ENCODE measurements around the gene SHPK. TPM values are rescaled to one million over a fixed set of nuclear protein-coding genes. Genes with fewer than 3 reads are reported as not detected.

The SHPK gene
- total and polyA plus RNA-seq, 9 of the 15 experiments (the other 6 are each of a cell fraction or from before 2014, with no cell fraction given), result 2.5 to 16.3 (median 11.8) TPM

DNA sequence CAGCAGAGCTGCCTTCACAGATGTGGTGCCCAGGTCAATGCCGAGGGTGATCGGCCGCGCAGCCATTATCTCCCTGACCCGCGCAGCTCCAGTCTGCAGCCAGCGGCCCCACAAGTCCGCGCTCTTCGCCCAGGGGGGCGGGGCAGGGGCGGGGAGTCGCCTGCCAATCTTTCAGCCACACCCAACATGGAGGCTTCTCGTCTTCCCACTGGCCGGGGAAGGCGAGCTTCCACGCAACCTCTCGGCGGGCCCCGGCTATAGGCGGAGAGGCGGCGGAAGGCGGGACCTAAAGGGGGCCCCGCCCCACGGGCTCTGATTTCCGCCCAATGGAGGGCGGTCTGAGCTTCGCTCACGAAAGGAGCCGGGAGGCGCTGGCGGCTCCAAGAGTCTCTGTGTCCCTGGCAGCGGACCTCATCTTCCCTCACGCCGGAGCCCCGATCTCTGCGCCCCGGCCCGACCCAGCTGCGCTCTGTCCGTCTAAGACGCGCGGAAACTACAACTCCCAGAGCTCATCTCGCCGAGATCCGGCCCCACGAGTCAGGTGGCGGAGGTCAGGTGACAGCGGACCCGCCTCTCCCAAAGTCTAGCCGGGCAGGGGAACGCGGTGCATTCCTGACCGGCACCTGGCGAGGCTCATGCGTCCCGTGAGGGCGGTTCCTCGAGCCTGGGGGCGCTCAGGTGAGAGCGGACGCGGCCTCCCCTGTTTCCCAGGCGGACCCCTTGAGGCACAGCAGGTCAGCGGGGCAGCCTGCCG lies at the start of gene SHPK, which contains the start of gene CTNS (continued):
- TF ChIP-seq NRF1 (conservative IDR thresholded peaks at IDR 0.05 in 1 of 2, IDR thresholded peaks at IDR 0.05 in 1 of 2), result peak; percentile 91 to 92
- no peak for TF ChIP-seq SMAD2 (IDR thresholded peaks at IDR 0.05; ENCODE audit: low read depth, low read length)
- no peak for TF ChIP-seq NCOR1 (IDR thresholded peaks at IDR 0.05)
- no peak for TF ChIP-seq FUS (optimal IDR thresholded peaks at IDR 0.05; ENCODE audit: low read depth, low read length)
- peak; percentile 70 for TF ChIP-seq KDM5B (IDR thresholded peaks at IDR 0.05; ENCODE audit: insufficient replicate concordance, low read depth, low read length)
- TF ChIP-seq LCOR (CRISPR knock-in tag; IDR thresholded peaks at IDR 0.05), result no peak
- TF ChIP-seq, protein P1, sequence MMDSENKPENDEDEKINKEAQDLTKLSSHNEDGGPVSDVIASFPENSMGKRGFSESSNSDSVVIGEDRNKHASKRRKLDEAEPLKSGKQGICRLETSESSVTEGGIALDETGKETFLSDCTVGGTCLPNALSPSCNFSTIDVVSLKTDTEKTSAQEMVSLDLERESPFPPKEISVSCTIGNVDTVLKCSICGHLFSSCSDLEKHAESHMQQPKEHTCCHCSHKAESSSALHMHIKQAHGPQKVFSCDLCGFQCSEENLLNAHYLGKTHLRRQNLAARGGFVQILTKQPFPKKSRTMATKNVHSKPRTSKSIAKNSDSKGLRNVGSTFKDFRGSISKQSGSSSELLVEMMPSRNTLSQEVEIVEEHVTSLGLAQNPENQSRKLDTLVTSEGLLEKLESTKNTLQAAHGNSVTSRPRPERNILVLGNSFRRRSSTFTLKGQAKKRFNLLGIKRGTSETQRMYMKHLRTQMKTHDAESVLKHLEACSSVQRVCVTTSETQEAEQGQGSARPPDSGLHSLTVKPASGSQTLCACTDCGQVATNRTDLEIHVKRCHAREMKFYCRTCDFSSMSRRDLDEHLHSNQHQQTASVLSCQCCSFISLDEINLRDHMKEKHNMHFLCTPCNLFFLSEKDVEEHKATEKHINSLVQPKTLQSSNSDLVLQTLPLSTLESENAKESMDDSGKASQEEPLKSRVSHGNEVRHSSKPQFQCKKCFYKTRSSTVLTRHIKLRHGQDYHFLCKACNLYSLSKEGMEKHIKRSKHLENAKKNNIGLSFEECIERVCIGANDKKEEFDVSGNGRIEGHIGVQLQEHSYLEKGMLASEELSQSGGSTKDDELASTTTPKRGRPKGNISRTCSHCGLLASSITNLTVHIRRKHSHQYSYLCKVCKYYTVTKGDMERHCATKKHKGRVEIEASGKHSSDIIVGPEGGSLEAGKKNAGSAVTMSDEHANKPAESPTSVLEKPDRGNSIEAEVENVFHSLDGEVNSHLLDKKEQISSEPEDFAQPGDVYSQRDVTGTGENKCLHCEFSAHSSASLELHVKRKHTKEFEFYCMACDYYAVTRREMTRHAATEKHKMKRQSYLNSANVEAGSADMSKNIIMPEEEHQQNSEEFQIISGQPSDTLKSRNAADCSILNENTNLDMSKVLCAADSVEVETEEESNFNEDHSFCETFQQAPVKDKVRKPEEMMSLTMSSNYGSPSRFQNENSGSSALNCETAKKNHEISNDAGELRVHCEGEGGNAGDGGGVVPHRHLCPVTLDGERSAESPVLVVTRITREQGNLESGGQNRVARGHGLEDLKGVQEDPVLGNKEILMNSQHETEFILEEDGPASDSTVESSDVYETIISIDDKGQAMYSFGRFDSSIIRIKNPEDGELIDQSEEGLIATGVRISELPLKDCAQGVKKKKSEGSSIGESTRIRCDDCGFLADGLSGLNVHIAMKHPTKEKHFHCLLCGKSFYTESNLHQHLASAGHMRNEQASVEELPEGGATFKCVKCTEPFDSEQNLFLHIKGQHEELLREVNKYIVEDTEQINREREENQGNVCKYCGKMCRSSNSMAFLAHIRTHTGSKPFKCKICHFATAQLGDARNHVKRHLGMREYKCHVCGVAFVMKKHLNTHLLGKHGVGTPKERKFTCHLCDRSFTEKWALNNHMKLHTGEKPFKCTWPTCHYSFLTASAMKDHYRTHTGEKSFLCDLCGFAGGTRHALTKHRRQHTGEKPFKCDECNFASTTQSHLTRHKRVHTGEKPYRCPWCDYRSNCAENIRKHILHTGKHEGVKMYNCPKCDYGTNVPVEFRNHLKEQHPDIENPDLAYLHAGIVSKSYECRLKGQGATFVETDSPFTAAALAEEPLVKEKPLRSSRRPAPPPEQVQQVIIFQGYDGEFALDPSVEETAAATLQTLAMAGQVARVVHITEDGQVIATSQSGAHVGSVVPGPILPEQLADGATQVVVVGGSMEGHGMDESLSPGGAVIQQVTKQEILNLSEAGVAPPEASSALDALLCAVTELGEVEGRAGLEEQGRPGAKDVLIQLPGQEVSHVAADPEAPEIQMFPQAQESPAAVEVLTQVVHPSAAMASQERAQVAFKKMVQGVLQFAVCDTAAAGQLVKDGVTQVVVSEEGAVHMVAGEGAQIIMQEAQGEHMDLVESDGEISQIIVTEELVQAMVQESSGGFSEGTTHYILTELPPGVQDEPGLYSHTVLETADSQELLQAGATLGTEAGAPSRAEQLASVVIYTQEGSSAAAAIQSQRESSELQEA (IDR thresholded peaks at IDR 0.05; ENCODE audit: low read depth), result no peak
- no peak for TF ChIP-seq ZNF184 (CRISPR knock-in tag; IDR thresholded peaks at IDR 0.05)
- no peak for TF ChIP-seq EGR1 (conservative IDR thresholded peaks at IDR 0.05)
- no peak for TF ChIP-seq SREBF2 (CRISPR knock-in tag; IDR thresholded peaks at IDR 0.05)
- no peak for TF ChIP-seq ELF2 (CRISPR knock-in tag; IDR thresholded peaks at IDR 0.05)
- TF ChIP-seq NR2C2 (CRISPR knock-in tag; IDR thresholded peaks at IDR 0.05), result no peak
- TF ChIP-seq NR2C2 (tag; IDR thresholded peaks at IDR 0.05), result peak; percentile 87
- no peak for TF ChIP-seq NFATC3 (IDR thresholded peaks at IDR 0.05)
- no peak for TF ChIP-seq ZBTB7A (IDR thresholded peaks at IDR 0.05; ENCODE audit: borderline replicate concordance, control insufficient read depth, low read depth, low read length)
- no peak for TF ChIP-seq PRMT5 (CRISPR knock-in tag; IDR thresholded peaks at IDR 0.05)
- TF ChIP-seq, protein P2, sequence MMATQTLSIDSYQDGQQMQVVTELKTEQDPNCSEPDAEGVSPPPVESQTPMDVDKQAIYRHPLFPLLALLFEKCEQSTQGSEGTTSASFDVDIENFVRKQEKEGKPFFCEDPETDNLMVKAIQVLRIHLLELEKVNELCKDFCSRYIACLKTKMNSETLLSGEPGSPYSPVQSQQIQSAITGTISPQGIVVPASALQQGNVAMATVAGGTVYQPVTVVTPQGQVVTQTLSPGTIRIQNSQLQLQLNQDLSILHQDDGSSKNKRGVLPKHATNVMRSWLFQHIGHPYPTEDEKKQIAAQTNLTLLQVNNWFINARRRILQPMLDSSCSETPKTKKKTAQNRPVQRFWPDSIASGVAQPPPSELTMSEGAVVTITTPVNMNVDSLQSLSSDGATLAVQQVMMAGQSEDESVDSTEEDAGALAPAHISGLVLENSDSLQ (IDR thresholded peaks at IDR 0.05), result peak; percentile 98
- no peak for TF ChIP-seq TEAD2 (tag; IDR thresholded peaks at IDR 0.05)
- no peak for TF ChIP-seq KLF1 (tag; IDR thresholded peaks at IDR 0.05)
- TF ChIP-seq, protein P3, sequence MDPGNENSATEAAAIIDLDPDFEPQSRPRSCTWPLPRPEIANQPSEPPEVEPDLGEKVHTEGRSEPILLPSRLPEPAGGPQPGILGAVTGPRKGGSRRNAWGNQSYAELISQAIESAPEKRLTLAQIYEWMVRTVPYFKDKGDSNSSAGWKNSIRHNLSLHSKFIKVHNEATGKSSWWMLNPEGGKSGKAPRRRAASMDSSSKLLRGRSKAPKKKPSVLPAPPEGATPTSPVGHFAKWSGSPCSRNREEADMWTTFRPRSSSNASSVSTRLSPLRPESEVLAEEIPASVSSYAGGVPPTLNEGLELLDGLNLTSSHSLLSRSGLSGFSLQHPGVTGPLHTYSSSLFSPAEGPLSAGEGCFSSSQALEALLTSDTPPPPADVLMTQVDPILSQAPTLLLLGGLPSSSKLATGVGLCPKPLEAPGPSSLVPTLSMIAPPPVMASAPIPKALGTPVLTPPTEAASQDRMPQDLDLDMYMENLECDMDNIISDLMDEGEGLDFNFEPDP (CRISPR knock-in tag; IDR thresholded peaks at IDR 0.05), result no peak

All from K562 (cell line).